HG03196 (cell line): Measurements from ENCODE around the gene CNTNAP2.

Experiments used
- ATAC-seq: cut with Tn5 transposase; IDR thresholded peaks from one replicate; pipeline ENCODE4 v1.9.1; 2021; ENCODE audit not compliant: unreplicated experiment

Gene CNTNAP2

GRCh38 chr7:147978201-147978600 is 1861.6 kb downstream of the CNTNAP2 start:
- no peak for ATAC-seq

- no peak for ATAC-seq
Observed at GRCh38 chr7:147978651-147979050, 1862.0 kb downstream of the CNTNAP2 start.

- peak; percentile 91 for ATAC-seq
Observed at GRCh38 chr7:147980826-147981813, 1864.5 kb downstream of the CNTNAP2 start.

- no peak for ATAC-seq
Observed at GRCh38 chr7:147982307-147982706, 1865.7 kb downstream of the CNTNAP2 start.

GRCh38 chr7:147984265-147984664 is 1867.7 kb downstream of the CNTNAP2 start:
- ATAC-seq, result no peak

GRCh38 chr7:147990079-147990478 is 1873.5 kb downstream of the CNTNAP2 start:
- ATAC-seq, result no peak

- ATAC-seq, result no peak
Observed at GRCh38 chr7:147990942-147991341, 1874.3 kb downstream of the CNTNAP2 start.

- ATAC-seq, result no peak
Observed at GRCh38 chr7:147992698-147993097, 1876.1 kb downstream of the CNTNAP2 start.

GRCh38 chr7:147997636-147998035 is 1881.0 kb downstream of the CNTNAP2 start:
- ATAC-seq, result no peak

- ATAC-seq, result no peak
Observed at GRCh38 chr7:147999962-148000361, 1883.4 kb downstream of the CNTNAP2 start.

GRCh38 chr7:148011753-148012152 is 1895.2 kb downstream of the CNTNAP2 start:
- ATAC-seq, result no peak

GRCh38 chr7:148014001-148014400 is 1897.4 kb downstream of the CNTNAP2 start:
- ATAC-seq, result no peak

- ATAC-seq, result no peak
Observed at GRCh38 chr7:148014541-148014940, 1897.9 kb downstream of the CNTNAP2 start.

- ATAC-seq, result no peak
Observed at GRCh38 chr7:148017126-148017525, 1900.5 kb downstream of the CNTNAP2 start.

- ATAC-seq, result no peak
Observed at GRCh38 chr7:148020679-148021078, 1904.1 kb downstream of the CNTNAP2 start.

- ATAC-seq, result no peak
Observed at GRCh38 chr7:148021507-148022045, 1905.0 kb downstream of the CNTNAP2 start.

- ATAC-seq, result no peak
Observed at GRCh38 chr7:148022832-148023231, 1906.2 kb downstream of the CNTNAP2 start.

GRCh38 chr7:148026713-148027112 is 1910.1 kb downstream of the CNTNAP2 start:
- no peak for ATAC-seq

- ATAC-seq, result no peak
Observed at GRCh38 chr7:148028165-148028564, 1911.6 kb downstream of the CNTNAP2 start.

- no peak for ATAC-seq
Observed at GRCh38 chr7:148031019-148031418, 1914.4 kb downstream of the CNTNAP2 start.

- no peak for ATAC-seq
Observed at GRCh38 chr7:148031811-148032210, 1915.2 kb downstream of the CNTNAP2 start.

GRCh38 chr7:148035950-148036349 is 1919.3 kb downstream of the CNTNAP2 start:
- no peak for ATAC-seq
